ENCODE results near the gene MAGI1. TPM values are rescaled to one million over a fixed set of nuclear protein-coding genes. Genes with fewer than 3 reads are reported as not detected.

The MAGI1 gene
- total RNA-seq, 1 experiment from 2014 or later: 58.2 TPM

DNA sequence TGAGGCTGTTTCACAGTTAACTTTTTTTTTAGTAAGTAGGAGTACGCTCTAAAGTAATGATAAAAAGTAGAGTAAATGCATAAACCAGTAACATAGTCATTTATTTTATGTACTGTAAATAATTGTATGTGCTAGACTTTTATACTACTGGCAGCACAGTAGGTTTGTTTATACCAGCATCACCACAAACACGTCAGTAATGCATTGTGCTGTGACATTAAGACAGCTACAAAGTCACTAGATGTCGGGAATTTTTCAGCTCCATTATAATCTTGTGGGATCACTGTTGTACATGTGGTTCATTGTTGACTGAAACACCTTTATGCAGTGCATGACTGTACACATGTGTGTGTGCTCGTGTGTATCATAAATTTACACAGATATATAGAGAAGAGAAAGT is 732.9 kb downstream of the MAGI1 start (continued):
- TF ChIP-seq, protein P1, sequence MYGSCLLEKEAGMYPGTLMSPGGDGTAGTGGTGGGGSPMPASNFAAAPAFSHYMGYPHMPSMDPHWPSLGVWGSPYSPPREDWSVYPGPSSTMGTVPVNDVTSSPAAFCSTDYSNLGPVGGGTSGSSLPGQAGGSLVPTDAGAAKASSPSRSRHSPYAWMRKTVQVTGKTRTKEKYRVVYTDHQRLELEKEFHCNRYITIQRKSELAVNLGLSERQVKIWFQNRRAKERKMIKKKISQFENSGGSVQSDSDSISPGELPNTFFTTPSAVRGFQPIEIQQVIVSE (CRISPR knock-in tag; IDR thresholded peaks at IDR 0.05; ENCODE audit: borderline replicate concordance): no peak
- TF ChIP-seq SP1 (CRISPR knock-in tag; conservative IDR thresholded peaks at IDR 0.05): no peak
- TF ChIP-seq, protein P2, sequence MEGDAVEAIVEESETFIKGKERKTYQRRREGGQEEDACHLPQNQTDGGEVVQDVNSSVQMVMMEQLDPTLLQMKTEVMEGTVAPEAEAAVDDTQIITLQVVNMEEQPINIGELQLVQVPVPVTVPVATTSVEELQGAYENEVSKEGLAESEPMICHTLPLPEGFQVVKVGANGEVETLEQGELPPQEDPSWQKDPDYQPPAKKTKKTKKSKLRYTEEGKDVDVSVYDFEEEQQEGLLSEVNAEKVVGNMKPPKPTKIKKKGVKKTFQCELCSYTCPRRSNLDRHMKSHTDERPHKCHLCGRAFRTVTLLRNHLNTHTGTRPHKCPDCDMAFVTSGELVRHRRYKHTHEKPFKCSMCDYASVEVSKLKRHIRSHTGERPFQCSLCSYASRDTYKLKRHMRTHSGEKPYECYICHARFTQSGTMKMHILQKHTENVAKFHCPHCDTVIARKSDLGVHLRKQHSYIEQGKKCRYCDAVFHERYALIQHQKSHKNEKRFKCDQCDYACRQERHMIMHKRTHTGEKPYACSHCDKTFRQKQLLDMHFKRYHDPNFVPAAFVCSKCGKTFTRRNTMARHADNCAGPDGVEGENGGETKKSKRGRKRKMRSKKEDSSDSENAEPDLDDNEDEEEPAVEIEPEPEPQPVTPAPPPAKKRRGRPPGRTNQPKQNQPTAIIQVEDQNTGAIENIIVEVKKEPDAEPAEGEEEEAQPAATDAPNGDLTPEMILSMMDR (IDR thresholded peaks at IDR 0.05): no peak
- no peak for TF ChIP-seq ZNF263 (CRISPR knock-in tag; IDR thresholded peaks at IDR 0.05; ENCODE audit: low read depth)
- no peak for TF ChIP-seq FOXP1 (CRISPR knock-in tag; IDR thresholded peaks at IDR 0.05; ENCODE audit: borderline replicate concordance)

Other genes starting within 250 kb of the MAGI1 start
- 29.1 to 31.0 TPM (median 30.2 TPM) in 3 replicates for gene SLC25A26, start 182.1 kb upstream of the MAGI1 start, total RNA-seq (2021)

Measured in WTC11 (cell line).